Brain pericyte (primary cell): ENCODE results near the gene TRO.

ENCODE experiments used
- DNase-seq: peaks from one replicate; pipeline ENCODE4 v3.0.0-alpha.2; 2012; ENCODE audit warnings: low read depth, low spot score

Gene TRO

GRCh38 chrX:54964766-54965497 lies 44.3 kb downstream of the TRO start:
- no peak for DNase-seq

DNA sequence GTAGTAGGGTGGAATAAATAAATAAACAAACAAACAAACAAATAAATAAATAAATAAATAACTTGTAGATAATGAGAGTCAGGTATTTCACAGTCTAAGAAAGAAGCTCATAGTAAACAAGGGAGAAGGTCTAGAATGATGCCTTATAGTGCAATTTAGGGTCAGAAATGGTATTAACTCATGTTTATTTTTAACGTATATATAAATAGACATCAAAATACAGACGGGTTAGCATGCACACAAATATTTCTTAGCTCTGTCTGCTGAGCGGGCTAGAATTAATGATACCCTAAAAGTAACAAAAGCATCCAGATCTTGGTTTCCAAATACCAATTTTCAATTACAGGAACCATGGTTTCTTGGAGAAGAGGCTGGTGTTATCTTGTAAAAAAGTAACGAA lies 56.8 kb downstream of the TRO start:
- no peak for DNase-seq

DNA sequence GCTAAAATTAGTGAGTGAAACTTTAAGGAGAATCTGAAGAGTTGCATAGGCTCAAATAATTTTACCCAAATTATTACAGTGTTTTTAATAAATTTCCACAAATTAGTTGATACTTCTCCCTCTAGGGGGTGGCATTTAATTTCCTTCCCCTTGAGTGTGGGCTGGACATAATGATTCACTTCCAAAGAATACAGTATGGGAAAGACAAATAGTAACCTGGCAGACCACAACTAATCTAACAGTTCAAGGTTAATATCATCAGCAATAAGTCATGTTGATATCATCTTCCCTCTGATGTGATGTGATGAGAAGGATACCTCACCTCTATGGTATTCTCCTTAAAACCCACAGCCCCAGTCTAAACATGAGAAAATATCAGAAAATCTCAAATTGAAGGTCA lies 57.8 kb downstream of the TRO start:
- DNase-seq, result no peak

DNA sequence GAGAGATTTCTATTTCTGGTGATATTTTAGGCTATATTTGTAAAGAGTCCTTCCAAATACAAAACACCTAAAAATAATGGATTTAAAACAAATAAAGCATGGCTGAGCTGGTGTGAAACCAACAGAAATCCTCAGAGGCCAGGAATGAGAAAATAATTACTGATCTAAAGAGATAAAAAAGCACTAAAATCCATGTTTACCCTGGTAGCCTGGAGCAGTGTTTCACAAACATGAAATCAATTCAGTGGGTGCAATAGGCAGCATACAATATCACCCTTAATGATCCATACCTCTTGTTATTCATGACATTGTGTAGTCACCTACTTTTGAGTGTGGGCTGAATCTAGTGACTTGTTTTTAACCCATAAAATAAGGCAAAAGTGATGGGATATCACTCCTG lies 58.8 kb downstream of the TRO start:
- no peak for DNase-seq

DNA sequence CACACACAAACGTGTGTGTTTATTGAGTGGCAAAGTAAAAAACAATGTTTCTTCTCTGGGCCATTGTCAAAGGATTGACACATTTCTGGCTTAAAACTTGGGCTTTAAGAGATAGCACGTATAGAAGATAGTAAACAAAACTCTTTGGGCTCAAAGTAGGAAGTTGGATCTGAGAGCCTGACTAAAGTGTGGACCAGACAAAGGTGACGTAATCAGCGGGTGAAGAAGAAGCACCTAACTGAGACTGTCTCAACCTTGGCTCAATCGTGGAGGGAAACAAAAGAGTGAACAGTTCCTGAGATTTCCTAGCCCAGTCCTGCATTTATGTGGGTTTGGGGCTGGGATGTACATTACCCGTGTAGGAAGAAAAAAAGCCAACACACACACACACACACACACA lies 59.7 kb downstream of the TRO start:
- no peak for DNase-seq
